Duodenal mucosa (tissue), 2 donors: ENCODE measurements around the gene KRTDAP.

ENCODE experiments used
- H3K27ac ChIP-seq: one replicate; pipeline ENCODE4 v1.7.0; 2013; ENCODE audit warnings: low read depth, low read length
- H3K27me3 ChIP-seq, 2 donors: one replicate each; pipeline ENCODE4 v1.7.0; 2013; ENCODE audit warnings: low read length in 2 of 2, control low read depth in 1 of 2; ENCODE audit not compliant: insufficient read depth in 2 of 2, control insufficient read depth in 1 of 2
- H3K36me3 ChIP-seq, 2 donors: one replicate each; pipeline ENCODE4 v1.7.0; 2013; ENCODE audit warnings: low read length in 2 of 2, control low read depth in 1 of 2; ENCODE audit not compliant: insufficient read depth in 2 of 2, control insufficient read depth in 1 of 2
- H3K4me1 ChIP-seq, 2 donors: one replicate each; pipeline ENCODE4 v1.7.0; 2013; ENCODE audit warnings: low read length in 2 of 2, control low read depth in 1 of 2; ENCODE audit not compliant: insufficient read depth in 2 of 2, control insufficient read depth in 1 of 2
- H3K4me3 ChIP-seq, 2 donors: one replicate each; pipeline ENCODE4 v1.7.0; 2013; ENCODE audit warnings: low read length in 2 of 2, low read depth in 1 of 2
- H3K9ac ChIP-seq, 2 donors: one replicate each; pipeline ENCODE4 v1.7.0; 2013; ENCODE audit warnings: low read length in 2 of 2, low read depth in 1 of 2
- H3K9me3 ChIP-seq, 2 donors: one replicate each; pipeline ENCODE4 v1.7.0; 2013; ENCODE audit warnings: low read length in 2 of 2, control low read depth in 1 of 2; ENCODE audit not compliant: control insufficient read depth in 1 of 2

Gene KRTDAP

DNA sequence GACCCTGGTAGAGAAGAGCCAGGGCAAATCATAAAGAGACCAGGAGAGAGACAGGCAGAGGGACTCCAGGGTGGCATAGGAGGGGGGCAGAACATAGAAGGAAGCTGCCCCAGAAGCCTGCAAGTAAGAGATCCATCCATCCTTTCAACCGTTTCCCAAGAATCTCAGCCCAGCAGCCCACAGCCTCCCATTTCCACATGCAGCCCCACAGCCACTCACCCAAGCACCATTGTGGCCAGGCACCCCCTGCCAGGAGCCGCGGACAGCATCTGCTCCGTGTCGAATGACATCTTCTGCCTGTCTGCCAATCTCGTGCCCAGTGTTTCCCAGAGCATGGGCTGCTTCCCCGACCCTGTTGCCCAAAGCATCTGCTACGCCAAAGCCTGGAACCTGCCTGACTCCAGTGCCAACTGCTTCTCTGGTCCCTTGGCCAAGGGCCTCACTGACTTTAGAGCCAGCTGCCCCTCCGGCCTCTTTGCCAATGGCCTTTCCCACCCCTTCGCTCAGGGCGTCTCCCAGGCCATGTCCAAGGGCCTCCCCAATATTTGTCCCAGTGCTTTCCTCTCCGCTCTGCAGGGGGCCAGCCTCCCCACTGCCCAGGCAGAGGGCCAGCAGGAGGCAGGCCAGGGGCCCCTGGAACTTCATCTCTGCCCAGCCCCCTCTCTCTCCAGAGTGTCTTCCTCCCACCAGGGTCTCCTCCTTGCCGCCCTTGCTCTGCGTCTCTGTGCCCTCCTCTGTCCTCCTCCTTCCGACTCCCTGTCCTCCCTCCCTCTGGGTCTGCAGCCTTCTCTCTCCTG is 22.8 kb upstream of the KRTDAP start:
- H3K9ac ChIP-seq: no peak overlapping the region

DNA sequence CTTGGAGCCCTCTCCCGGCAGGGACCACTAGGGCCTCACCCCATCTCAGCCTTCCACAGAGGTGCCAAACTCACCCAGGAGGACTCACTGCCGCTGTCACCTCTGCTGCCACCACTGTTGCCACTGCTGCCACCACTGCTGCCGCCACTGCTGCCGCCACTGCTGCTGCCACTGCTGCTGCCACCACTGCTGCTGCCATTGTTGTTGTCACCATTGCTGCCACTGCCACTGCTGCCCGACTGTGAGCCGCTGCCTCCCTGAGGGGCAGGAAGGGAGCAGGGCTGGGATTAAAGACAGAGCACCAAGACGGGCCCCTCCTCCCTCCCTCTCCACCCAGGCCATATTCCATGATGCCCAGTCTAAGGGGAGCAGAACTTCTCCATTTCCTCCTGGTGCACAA is 21.1 kb upstream of the KRTDAP start:
- Histone ChIP-seq H3K9me3 (no peaks in the 10 kb centered on the region), H3K4me1 (peaks cover 16% of the 10 kb centered on the region in 2 donors), H3K4me3 (no peak overlapping the region), H3K27ac (no peak overlapping the region), H3K36me3 (no peaks in the 10 kb centered on the region), H3K9ac (no peak overlapping the region), H3K27me3 (peaks cover 19 to 29% of the 10 kb centered on the region in 2 donors)

More for the DNA sequence above, 22.8 kb upstream of the KRTDAP start:
- Histone ChIP-seq H3K36me3 (no peaks in the 10 kb centered on the region), H3K27me3 (peaks cover 14 to 21% of the 10 kb centered on the region in 2 donors), H3K4me3 (no peak overlapping the region), H3K27ac (no peak overlapping the region), H3K4me1 (peaks cover 16% of the 10 kb centered on the region in 2 donors), H3K9me3 (no peaks in the 10 kb centered on the region)

DNA sequence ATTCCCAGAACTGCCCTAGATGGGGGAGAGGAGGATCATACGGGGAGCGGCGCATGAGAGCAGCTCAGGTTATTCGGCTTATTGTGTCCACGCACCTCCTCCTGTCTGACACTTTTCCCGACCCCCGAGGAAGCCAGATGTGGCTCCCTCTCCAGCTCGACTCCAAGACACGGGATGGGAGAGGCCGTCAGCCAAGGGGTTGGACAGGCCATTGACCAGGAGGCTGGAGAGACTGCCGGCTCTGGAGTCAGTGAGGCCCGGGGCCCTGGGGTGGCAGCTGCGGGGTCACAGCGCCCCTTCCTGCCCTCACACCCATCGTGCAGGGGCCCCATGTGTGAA is 20.3 kb upstream of the KRTDAP start:
- Histone ChIP-seq H3K9me3 (no peaks in the 10 kb centered on the region), H3K9ac (no peak overlapping the region), H3K36me3 (no peaks in the 10 kb centered on the region), H3K27me3 (peaks cover 19 to 29% of the 10 kb centered on the region in 2 donors), H3K4me1 (peaks cover 16% of the 10 kb centered on the region in 2 donors), H3K27ac (no peak overlapping the region), H3K4me3 (peak overlapping the region in 1 of 2 donors; percentile 55)

GRCh38 chr19:35509861-35510625 is 19.8 kb upstream of the KRTDAP start:
- Histone ChIP-seq H3K27ac (no peak overlapping the region), H3K9ac (peak overlapping the region; percentile 35 to 55), H3K4me1 (peaks cover 16% of the 10 kb centered on the region in 2 donors), H3K9me3 (no peaks in the 10 kb centered on the region), H3K4me3 (peak overlapping the region; percentile 53 to 55), H3K36me3 (no peaks in the 10 kb centered on the region), H3K27me3 (peaks cover 19 to 29% of the 10 kb centered on the region in 2 donors)

GRCh38 chr19:35509018-35509652 is 18.9 kb upstream of the KRTDAP start:
- Histone ChIP-seq H3K27ac (no peak overlapping the region), H3K4me3 (peak overlapping the region; percentile 53 to 55)

DNA sequence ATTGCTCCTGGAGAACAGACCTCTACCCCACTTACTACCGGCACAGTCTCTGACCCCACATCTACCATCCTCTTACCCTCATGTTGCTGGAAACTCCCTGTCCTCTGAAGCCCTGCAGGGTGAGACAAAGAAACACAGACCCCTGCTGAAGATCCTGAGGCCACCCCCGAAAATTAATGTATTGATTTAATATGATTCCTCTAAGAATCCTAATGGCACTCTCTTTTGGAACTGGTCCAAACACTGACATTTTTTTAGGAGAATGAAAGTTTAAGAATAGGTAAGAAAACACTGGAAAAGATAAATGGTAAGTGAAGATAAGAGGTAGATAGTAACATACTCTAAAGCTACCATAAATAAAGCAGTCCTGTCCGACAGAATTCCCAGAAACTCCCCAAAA is 17.9 kb upstream of the KRTDAP start:
- H3K4me1 ChIP-seq: peaks cover 16% of the 10 kb centered on the region in 2 donors

More at GRCh38 chr19:35509018-35509652, 18.9 kb upstream of the KRTDAP start:
- peaks cover 14 to 29% of the 10 kb centered on the region in 2 donors for H3K27me3 ChIP-seq
- H3K36me3 ChIP-seq: no peaks in the 10 kb centered on the region
- H3K9me3 ChIP-seq: no peaks in the 10 kb centered on the region
- peaks cover 16% of the 10 kb centered on the region in 2 donors for H3K4me1 ChIP-seq
- no peak overlapping the region for H3K9ac ChIP-seq

DNA sequence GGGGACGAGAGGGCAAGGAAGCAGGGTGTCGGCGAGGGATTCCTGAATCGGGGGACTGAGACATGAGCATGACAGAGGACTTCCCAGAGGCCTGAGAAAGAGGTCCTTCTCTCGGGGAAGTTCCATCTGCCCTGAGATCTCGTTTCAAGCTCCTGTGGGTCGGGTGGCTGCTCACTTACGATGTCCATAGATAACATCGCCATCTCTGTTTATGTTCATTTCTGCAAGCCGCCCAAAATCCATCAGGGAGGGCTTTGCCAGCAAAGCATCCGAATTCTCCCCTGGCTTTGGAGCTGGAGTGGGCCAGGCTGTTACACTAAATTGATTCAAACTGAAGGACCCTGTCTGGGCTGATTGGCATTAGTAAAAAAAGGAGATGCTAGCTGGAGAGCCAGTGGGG is 17.3 kb upstream of the KRTDAP start:
- H3K9ac ChIP-seq: no peak overlapping the region
- no peaks in the 10 kb centered on the region for H3K9me3 ChIP-seq
- peaks cover 16% of the 10 kb centered on the region in 2 donors for H3K4me1 ChIP-seq
- H3K36me3 ChIP-seq: no peaks in the 10 kb centered on the region
- H3K4me3 ChIP-seq: no peak overlapping the region
- no peak overlapping the region for H3K27ac ChIP-seq
- H3K27me3 ChIP-seq: peaks cover 14 to 29% of the 10 kb centered on the region in 2 donors

More for the DNA sequence above, 17.9 kb upstream of the KRTDAP start:
- no peaks in the 10 kb centered on the region for H3K36me3 ChIP-seq
- H3K9me3 ChIP-seq: no peaks in the 10 kb centered on the region
- peaks cover 14 to 29% of the 10 kb centered on the region in 2 donors for H3K27me3 ChIP-seq
- H3K27ac ChIP-seq: no peak overlapping the region
- H3K4me3 ChIP-seq: no peak overlapping the region
- no peak overlapping the region for H3K9ac ChIP-seq

- H3K4me3 ChIP-seq: no peak overlapping the region
- no peaks in the 10 kb centered on the region for H3K36me3 ChIP-seq
- no peak overlapping the region for H3K9ac ChIP-seq
- H3K4me1 ChIP-seq: peaks cover 16% of the 10 kb centered on the region in 2 donors
- H3K27ac ChIP-seq: no peak overlapping the region
- H3K27me3 ChIP-seq: peaks cover 14 to 29% of the 10 kb centered on the region in 2 donors
- no peaks in the 10 kb centered on the region for H3K9me3 ChIP-seq
Observed at GRCh38 chr19:35506011-35506410, 15.7 kb upstream of the KRTDAP start.

DNA sequence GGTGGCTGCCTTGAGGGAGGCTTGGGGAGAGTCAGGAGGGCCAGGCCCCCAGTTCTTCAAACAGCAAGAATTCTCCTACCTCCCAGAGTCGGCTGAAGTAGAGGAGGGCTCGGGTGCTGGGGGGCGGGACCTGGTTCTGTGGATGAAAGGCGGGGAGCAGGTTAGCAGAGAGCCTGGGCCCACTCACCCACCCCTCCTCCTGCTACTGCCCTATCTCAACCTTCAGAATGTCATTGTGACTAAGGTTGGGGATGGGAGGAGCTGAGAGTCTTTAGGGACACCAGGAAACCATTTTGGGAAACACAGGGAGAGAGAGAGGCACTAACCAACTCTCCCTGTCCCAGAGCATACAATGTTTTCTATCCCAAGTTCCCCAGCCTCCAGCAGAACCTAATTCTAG is 12.5 kb upstream of the KRTDAP start:
- H3K9ac ChIP-seq: no peak overlapping the region
- no peaks in the 10 kb centered on the region for H3K9me3 ChIP-seq
- H3K27me3 ChIP-seq: peaks cover 5% of the 10 kb centered on the region in 2 donors
- no peaks in the 10 kb centered on the region for H3K36me3 ChIP-seq
- H3K27ac ChIP-seq: no peak overlapping the region
- no peaks in the 10 kb centered on the region for H3K4me1 ChIP-seq
- H3K4me3 ChIP-seq: no peak overlapping the region

DNA sequence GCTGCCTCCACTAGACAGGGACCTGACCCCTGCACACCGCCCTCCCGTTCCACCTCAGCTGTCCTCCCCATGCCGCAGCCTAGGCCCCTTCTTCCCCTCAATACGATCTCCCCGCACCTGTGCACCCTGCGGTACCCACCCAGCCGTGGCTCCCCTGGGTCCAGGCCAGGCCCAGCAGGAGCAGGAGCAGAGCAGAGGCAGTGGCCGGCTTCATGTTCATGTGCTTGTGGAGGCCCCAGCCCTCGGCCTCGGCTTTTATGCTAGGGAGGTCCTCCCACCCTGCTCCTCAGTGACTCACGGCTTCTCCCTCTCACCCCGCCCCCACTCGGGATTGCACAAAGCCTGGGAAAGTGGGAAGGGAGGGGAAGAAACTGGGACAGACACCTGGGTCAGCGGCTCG is 11.4 kb upstream of the KRTDAP start:
- no peaks in the 10 kb centered on the region for H3K36me3 ChIP-seq
- H3K27me3 ChIP-seq: no peaks in the 10 kb centered on the region
- no peak overlapping the region for H3K27ac ChIP-seq
- no peak overlapping the region for H3K9ac ChIP-seq
- no peaks in the 10 kb centered on the region for H3K4me1 ChIP-seq
- H3K4me3 ChIP-seq: no peak overlapping the region
- H3K9me3 ChIP-seq: no peaks in the 10 kb centered on the region
